HepG2 (cell line): ENCODE results near the gene TTC22. TPM values are rescaled to one million over a fixed set of nuclear protein-coding genes. Genes with fewer than 3 reads are reported as not detected.
A peak's percentile ranks its signal among the peaks of the same experiment; 100 is the strongest.

Experiments used
- ATAC-seq: fragments of 200-7000 bp; cut with Tn5 transposase; 3 replicates; pipeline ENCODE4 v1.9.1; 2020; ENCODE audit warnings: mild to moderate bottlenecking, moderate library complexity
- BruUV-seq: library from RNA; stranded (reverse); fragments of 400-500 nt; replicated peaks from 2 replicates; lab custom pipeline; 2021; lab: Mats Ljungman, UMichigan
- CTCF ChIA-PET: fragments of 300-600 bp; formaldehyde crosslinking; extraction: SDS; loops from one replicate; lab custom pipeline; 2021; ENCODE audit warnings: low total read pairs, inconsistent platforms, low intra/inter-chr PET ratio; lab: Yijun Ruan, JAX
- POLR2A ChIA-PET: fragments of 350-600 bp; sonication (Branson Sonifier 250); formaldehyde crosslinking; loops from one replicate; lab custom pipeline; 2020; ENCODE audit warnings: antibody characterized with exemption, inconsistent platforms; lab: Yijun Ruan, JAX
- DNase-seq: peaks from one replicate; pipeline ENCODE4 v3.0.0-alpha.2; 2015; ENCODE audit warnings: low spot score
- FAIRE-seq: peaks from 3 replicates; lab custom pipeline; 2011; peaks lifted over from hg19 to GRCh38; lab: Jason Lieb, UNC
- H2AFZ ChIP-seq: one replicate; pipeline ENCODE4 v1.6.1; 2011; ENCODE audit warnings: low read length, inconsistent platforms
- H3K27ac ChIP-seq: fragments of 300-600 bp; 3 replicates; pipeline ENCODE4 v1.8.0; 2011; ENCODE audit warnings: mixed run types, mild to moderate bottlenecking, mixed read lengths, low read length, inconsistent platforms; ENCODE audit not compliant: insufficient read depth; ENCODE audit errors: extremely low read length
- H3K27me3 ChIP-seq, 2 experiments: fragments of 200-600 bp in 1 of 2; 2 replicates in 1 of 2; 3 replicates in 1 of 2; pipeline versions ENCODE4 v1.6.0 to v1.8.0; 2011; ENCODE audit warnings: low read length in 2 of 2, mild to moderate bottlenecking in 2 of 2, moderate library complexity in 2 of 2, inconsistent platforms in 1 of 2; ENCODE audit not compliant: insufficient read depth in 2 of 2, control insufficient read depth in 1 of 2
- H3K36me3 ChIP-seq, 2 experiments: fragments of 200-600 bp in 1 of 2; replicated peaks in 1 of 2; 2 replicates in 1 of 2; 3 replicates in 1 of 2; pipeline versions ENCODE4 v1.5.1 to v1.8.0; 2011; ENCODE audit warnings: low read length in 2 of 2, inconsistent platforms in 1 of 2; ENCODE audit not compliant: insufficient read depth in 2 of 2, control insufficient read depth in 1 of 2
- H3K4me1 ChIP-seq: 2 replicates; pipeline ENCODE4 v1.5.1; 2012; ENCODE audit warnings: low read length, inconsistent platforms; ENCODE audit not compliant: insufficient read depth
- H3K4me2 ChIP-seq: 2 replicates; pipeline ENCODE4 v1.6.0; 2011; ENCODE audit warnings: low read depth, low read length, inconsistent platforms
- H3K4me3 ChIP-seq, 3 experiments: fragments of 200-600 bp in 1 of 3; sonication (generic), shearing (Covaris generic) in 1 of 3; replicated peaks in 1 of 3; 2 replicates each; pipeline ENCODE4 v1.5.1; 2011 to 2016; ENCODE audit warnings: low read length in 3 of 3, inconsistent platforms in 2 of 3, low read depth in 2 of 3, mild to moderate bottlenecking in 2 of 3, control low read depth in 1 of 3, mixed read lengths in 1 of 3; ENCODE audit not compliant: insufficient read depth in 1 of 3
- H3K79me2 ChIP-seq: one replicate; pipeline ENCODE4 v1.6.1; 2011; ENCODE audit warnings: low read length, inconsistent platforms; ENCODE audit not compliant: insufficient read depth
- H3K9ac ChIP-seq: 2 replicates; pipeline ENCODE4 v1.6.0; 2011; ENCODE audit warnings: mild to moderate bottlenecking, low read depth, low read length, inconsistent platforms; ENCODE audit not compliant: insufficient read depth
- H3K9me3 ChIP-seq: 2 replicates; pipeline ENCODE4 v1.5.1; 2012; ENCODE audit warnings: mild to moderate bottlenecking, low read length
- H4K20me1 ChIP-seq: 2 replicates; pipeline ENCODE4 v1.6.0; 2011; ENCODE audit warnings: inconsistent platforms, mild to moderate bottlenecking, low read length, moderate library complexity; ENCODE audit not compliant: insufficient read depth
- EED ChIP-seq: sonication (generic); formaldehyde crosslinking; IDR thresholded peaks from 2 replicates; pipeline ENCODE4 v1.5.0; 2020; ENCODE audit warnings: mild to moderate bottlenecking, missing genetic modification reagents
- KMT2B ChIP-seq: IDR thresholded peaks from 2 replicates; pipeline ENCODE4 v1.6.1; 2016; ENCODE audit warnings: missing genetic modification reagents, missing compliant biosample characterization
- MAF1 ChIP-seq: sonication (generic); formaldehyde crosslinking; IDR thresholded peaks from 2 replicates; pipeline ENCODE4 v1.5.0; 2020; ENCODE audit warnings: missing genetic modification reagents, borderline replicate concordance
- MAZ ChIP-seq, 2 experiments: sonication (generic) in 1 of 2; formaldehyde crosslinking in 1 of 2; IDR thresholded peaks; 2 replicates each; pipeline versions ENCODE4 v1.5.0 to v1.6.1; 2012 to 2020; ENCODE audit warnings: low read depth in 2 of 2, mild to moderate bottlenecking in 2 of 2, borderline replicate concordance in 1 of 2, improper control_type of control experiment in 1 of 2, low read length in 1 of 2, missing genetic modification reagents in 1 of 2, moderate library complexity in 1 of 2
- NCOA1 ChIP-seq: sonication (generic); formaldehyde crosslinking; IDR thresholded peaks from 2 replicates; pipeline ENCODE4 v1.9.0; 2021; ENCODE audit warnings: missing genetic modification reagents
- NFYC ChIP-seq: IDR thresholded peaks from 2 replicates; pipeline ENCODE4 v1.6.1; 2016; ENCODE audit warnings: missing genetic modification reagents, missing compliant biosample characterization
- NR3C1 ChIP-seq: sonication (generic); formaldehyde crosslinking; IDR thresholded peaks from 2 replicates; pipeline ENCODE4 v1.4.0; 2020; ENCODE audit warnings: missing genetic modification reagents
- TBX3 ChIP-seq: fragments of 450-650 bp; IDR thresholded peaks from 2 replicates; pipeline ENCODE4 v1.6.1; 2017; ENCODE audit warnings: antibody characterized with exemption, mild to moderate bottlenecking, inconsistent platforms, borderline replicate concordance
- ZFP1 ChIP-seq: IDR thresholded peaks from 2 replicates; pipeline ENCODE4 v1.6.1; 2016
- ZNF101 ChIP-seq: sonication (generic); formaldehyde crosslinking; IDR thresholded peaks from 2 replicates; pipeline ENCODE4 v1.4.0; 2020; ENCODE audit warnings: mild to moderate bottlenecking, low read depth, missing genetic modification reagents, borderline replicate concordance
- ZNF230 ChIP-seq: sonication (generic); formaldehyde crosslinking; IDR thresholded peaks from 2 replicates; pipeline ENCODE4 v1.4.0; 2020; ENCODE audit warnings: mild to moderate bottlenecking, missing genetic modification reagents
- ZNF33A ChIP-seq: sonication (generic); formaldehyde crosslinking; IDR thresholded peaks from 2 replicates; pipeline ENCODE4 v1.5.1; 2020; ENCODE audit warnings: missing genetic modification reagents, mild to moderate bottlenecking, moderate library complexity, borderline replicate concordance
- ZNF44 ChIP-seq: sonication (generic); formaldehyde crosslinking; IDR thresholded peaks from 2 replicates; pipeline ENCODE4 v1.5.1; 2020; ENCODE audit warnings: mild to moderate bottlenecking, missing genetic modification reagents
- ZNF446 ChIP-seq: sonication (generic); formaldehyde crosslinking; IDR thresholded peaks from 2 replicates; pipeline ENCODE4 v1.5.0; 2020; ENCODE audit warnings: mild to moderate bottlenecking, missing genetic modification reagents
- ZNF570 ChIP-seq: sonication (generic); formaldehyde crosslinking; IDR thresholded peaks from 2 replicates; pipeline ENCODE4 v1.4.0; 2020; ENCODE audit warnings: mild to moderate bottlenecking, missing genetic modification reagents, borderline replicate concordance
- ZNF598 ChIP-seq: sonication (generic); formaldehyde crosslinking; IDR thresholded peaks from 2 replicates; pipeline ENCODE4 v1.5.1; 2020; ENCODE audit warnings: mild to moderate bottlenecking, missing genetic modification reagents, borderline replicate concordance
- ZNF781 ChIP-seq: sonication (generic); formaldehyde crosslinking; IDR thresholded peaks from 2 replicates; pipeline ENCODE4 v1.5.1; 2020; ENCODE audit warnings: borderline replicate concordance, mild to moderate bottlenecking, missing genetic modification reagents; ENCODE audit errors: not compliant biosample characterization
- ZNF83 ChIP-seq: sonication (generic); formaldehyde crosslinking; IDR thresholded peaks from 2 replicates; pipeline ENCODE4 v1.4.0; 2020; ENCODE audit warnings: missing genetic modification reagents, mild to moderate bottlenecking, borderline replicate concordance
- ZNF883 ChIP-seq: sonication (generic); formaldehyde crosslinking; IDR thresholded peaks from 2 replicates; pipeline ENCODE4 v1.5.1; 2020; ENCODE audit warnings: mild to moderate bottlenecking, missing genetic modification reagents; ENCODE audit errors: not compliant biosample characterization
- WGBS: methylation state at CpG from one replicate; pipeline ENCODE4 v1.1.6; 2017; ENCODE audit warnings: low lambda C conversion rate; 5-methylcytosine and 5-hydroxymethylcytosine counted together
- in situ Hi-C: cut with HindIII; loops from 2 replicates; pipeline ENCODE4 v1.10.0; 2017; ENCODE audit warnings: low pct_unique_long_range_greater_than_20kb; ENCODE audit not compliant: extremely low pct_ligation_motif_present
- intact Hi-C: fragments of 100-400 bp; cut with micrococcal nuclease; formaldehyde crosslinking; loops from one replicate; pipeline ENCODE4 v1.10.0; 2022; ENCODE audit not compliant: unreplicated experiment
- polyA plus RNA-seq, 8 experiments: library from polyadenylated mRNA; depleted of rRNA in 3 of 8; stranded (reverse) in 7 of 8; unstranded in 1 of 8; fragments of >200 nt; fragmentation: Illumina TruSeq in 4 of 8; extraction: Trizol in 4 of 8; gene quantifications; 2 replicates each; pipeline versions ENCODE4 v1.2.1 to v1.2.3, GENCODE V29; 2011 to 2016; ENCODE audit warnings: low read depth in 4 of 8, missing spikeins in 1 of 8, mixed read lengths in 1 of 8; ENCODE audit not compliant: insufficient read depth in 1 of 8
- total RNA-seq, 5 experiments: library from RNA; depleted of rRNA; stranded (reverse); fragments of >200 nt; fragmentation: Illumina TruSeq; extraction: Trizol; gene quantifications; 2 replicates each; pipeline ENCODE4 v1.2.3, GENCODE V29; 2016; ENCODE audit warnings: low read depth in 1 of 5
- TF ChIP-seq, protein P1 (sequence below): conservative IDR thresholded peaks from 2 replicates; pipeline ENCODE4 v1.6.1; 2018; ENCODE audit warnings: missing genetic modification reagents

TTC22 gene
- total and polyA plus RNA-seq, 2 of the 13 experiments (the other 11 are each of a cell fraction or from before 2014, with no cell fraction given), result not detected

GRCh38 chr1:54748094-54748835 is 52.9 kb downstream of the TTC22 start:
- no peaks in the 10 kb centered on the region for H3K79me2 ChIP-seq
- in situ Hi-C loops, result no loop called here
- CTCF ChIA-PET, result no interaction called here
- H3K4me2 ChIP-seq, result no peak overlapping the region
- H2AFZ ChIP-seq, result no peak overlapping the region
- FAIRE-seq, result no peak
- H3K27ac ChIP-seq, result no peak overlapping the region
- H3K4me1 ChIP-seq, result no peaks in the 10 kb centered on the region
- no peak overlapping the region for H3K9ac ChIP-seq
- no peak overlapping the region for H3K4me3 ChIP-seq
- intact Hi-C loops, result no loop called here
- peak; percentile 18; the same call in 2 of the 3 replicates for ATAC-seq
- H3K36me3 ChIP-seq, result 0 out of 5 replicates have a peak, but pooled peaks cover 0 to under 1% of the 10 kb centered on the region in 2 experiments
- H3K9me3 ChIP-seq, result no peaks in the 10 kb centered on the region
- no peaks in the 10 kb centered on the region; a peak in 1 of 5 replicates for H3K27me3 ChIP-seq
- TF ChIP-seq NCOA1 (CRISPR knock-in tag) (no peak), ZNF446 (no peak), ZFP1 (CRISPR knock-in tag) (no peak), MAZ (IDR thresholded peaks at IDR 0.05; ENCODE audit: borderline replicate concordance, low read depth, low read length) (no peak), MAZ (CRISPR knock-in tag; IDR thresholded peaks at IDR 0.05; ENCODE audit: low read depth) (no peak), ZNF33A (CRISPR knock-in tag) (no peak), ZNF883 (CRISPR knock-in tag) (no peak), MAF1 (no peak), KMT2B (no peak), TBX3 (no peak), ZNF44 (CRISPR knock-in tag) (no peak), NR3C1 (no peak), ZNF101 (CRISPR knock-in tag) (no peak), ZNF83 (no peak), ZNF781 (CRISPR knock-in tag) (no peak), EED (CRISPR knock-in tag) (no peak), ZNF570 (CRISPR knock-in tag) (no peak), NFYC (CRISPR knock-in tag) (no peak), ZNF230 (no peak), ZNF598 (CRISPR knock-in tag) (no peak)
- TF ChIP-seq, protein P1, sequence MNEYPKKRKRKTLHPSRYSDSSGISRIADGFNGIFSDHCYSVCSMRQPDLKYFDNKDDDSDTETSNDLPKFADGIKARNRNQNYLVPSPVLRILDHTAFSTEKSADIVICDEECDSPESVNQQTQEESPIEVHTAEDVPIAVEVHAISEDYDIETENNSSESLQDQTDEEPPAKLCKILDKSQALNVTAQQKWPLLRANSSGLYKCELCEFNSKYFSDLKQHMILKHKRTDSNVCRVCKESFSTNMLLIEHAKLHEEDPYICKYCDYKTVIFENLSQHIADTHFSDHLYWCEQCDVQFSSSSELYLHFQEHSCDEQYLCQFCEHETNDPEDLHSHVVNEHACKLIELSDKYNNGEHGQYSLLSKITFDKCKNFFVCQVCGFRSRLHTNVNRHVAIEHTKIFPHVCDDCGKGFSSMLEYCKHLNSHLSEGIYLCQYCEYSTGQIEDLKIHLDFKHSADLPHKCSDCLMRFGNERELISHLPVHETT (CRISPR knock-in tag), result no peak
- TF ChIP-seq, all 625 proteins: peak for 0
- no peaks in the 10 kb centered on the region for H4K20me1 ChIP-seq
- POLR2A ChIA-PET, result no interaction called here
- BruUV-seq, result no TSS peak
- WGBS, result 33% methylated on average over 1 of the region's 14 CpGs
- no peak for DNase-seq
